ENCODE data around the gene BCAM.
"Not testable (repeated sequence)": the region's sequence is repeated elsewhere in the genome, so short reads cannot be mapped to it uniquely, and the experiment has no call there.

The BCAM gene

GRCh38 chr19:44848812-44849447 lies 40.0 kb downstream of the BCAM start:
- peak; percentile 25 for DNase-seq (ENCODE audit: low spot score)

GRCh38 chr19:44850641-44851109 lies 41.8 kb downstream of the BCAM start:
- peak; percentile 30 for DNase-seq (ENCODE audit: low spot score)

GRCh38 chr19:44851427-44851826 lies 42.5 kb downstream of the BCAM start:
- no peak for DNase-seq (ENCODE audit: low spot score)

GRCh38 chr19:44855606-44856005 lies 46.7 kb downstream of the BCAM start:
- DNase-seq (ENCODE audit: low spot score): no peak

GRCh38 chr19:44856421-44857083 lies 47.6 kb downstream of the BCAM start:
- DNase-seq (ENCODE audit: low spot score): no peak

GRCh38 chr19:44857837-44858236 lies 48.9 kb downstream of the BCAM start:
- DNase-seq (ENCODE audit: low spot score): no peak

- DNase-seq (ENCODE audit: low spot score): not testable (repeated sequence)
Measured at GRCh38 chr19:44861576-44861975, 52.7 kb downstream of the BCAM start.

GRCh38 chr19:44863990-44864389 lies 55.1 kb downstream of the BCAM start:
- DNase-seq (ENCODE audit: low spot score): no peak

- no peak for DNase-seq (ENCODE audit: low spot score)
Measured at GRCh38 chr19:44865196-44865767, 56.4 kb downstream of the BCAM start.

- no peak for DNase-seq (ENCODE audit: low spot score)
Measured at GRCh38 chr19:44866664-44867063, 57.8 kb downstream of the BCAM start.

GRCh38 chr19:44867578-44867977 lies 58.7 kb downstream of the BCAM start:
- no peak for DNase-seq (ENCODE audit: low spot score)

- no peak for DNase-seq (ENCODE audit: low spot score)
Measured at GRCh38 chr19:44869733-44870470, 61.0 kb downstream of the BCAM start.
